ENCODE results near the gene SLC22A15.
"Not testable (repeated sequence)": the region's sequence is repeated elsewhere in the genome, so short reads cannot be mapped to it uniquely, and the experiment has no call there.

SLC22A15 gene

GRCh38 chr1:115976062-115976920 is at the start of gene SLC22A15:
SLC22A15 (plus strand) TSS chr1:115976513; CDS start chr1:115976628, 115 bp downstream.
- DNase-seq: peak; percentile 65

- no peak for DNase-seq
Observed at GRCh38 chr1:115927971-115928370, 48.3 kb upstream of the SLC22A15 start.

- no peak for DNase-seq
Observed at GRCh38 chr1:115929881-115930280, 46.4 kb upstream of the SLC22A15 start.

GRCh38 chr1:115933625-115934024 is 42.7 kb upstream of the SLC22A15 start:
- DNase-seq: no peak

DNA sequence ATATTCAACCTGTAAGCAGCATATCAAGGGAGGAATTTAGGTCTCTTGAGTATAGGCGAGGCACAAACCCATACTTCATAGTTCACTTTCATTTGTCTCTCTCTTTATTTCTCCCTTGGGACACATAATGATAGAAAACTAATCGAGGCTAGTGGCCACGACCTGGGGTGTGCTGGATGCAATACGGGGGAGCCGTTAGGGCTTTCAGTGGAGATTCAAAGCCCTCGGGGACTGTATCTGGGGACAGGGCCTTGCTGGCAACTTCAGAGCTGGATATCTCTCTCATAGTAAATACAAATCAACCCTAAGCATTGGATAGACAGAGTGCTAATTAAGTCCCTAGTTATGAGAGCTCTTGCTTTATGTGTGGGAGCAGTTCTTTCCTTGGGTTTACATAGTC is 36.9 kb upstream of the SLC22A15 start:
- DNase-seq: no peak

- DNase-seq: no peak
Observed at GRCh38 chr1:115946116-115946515, 30.2 kb upstream of the SLC22A15 start.

DNA sequence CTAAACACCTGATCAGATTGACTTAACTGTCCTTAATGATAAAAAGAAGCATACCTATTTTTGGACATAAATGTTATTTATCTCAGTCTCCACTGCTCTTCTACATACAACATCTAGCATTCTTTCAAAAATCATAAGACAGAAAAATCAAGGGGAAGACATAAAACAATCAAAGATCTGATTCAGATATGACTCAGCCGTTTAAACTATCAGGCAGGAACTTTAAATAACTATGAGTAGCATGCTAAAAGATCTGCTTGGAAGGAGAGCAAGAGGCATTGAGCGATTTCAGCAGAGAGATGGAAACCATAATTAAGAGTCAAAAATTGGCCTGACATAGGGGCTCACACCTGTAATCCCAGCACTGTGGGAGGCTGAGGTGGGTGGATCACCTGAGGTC is 27.2 kb upstream of the SLC22A15 start:
- no peak for DNase-seq

DNA sequence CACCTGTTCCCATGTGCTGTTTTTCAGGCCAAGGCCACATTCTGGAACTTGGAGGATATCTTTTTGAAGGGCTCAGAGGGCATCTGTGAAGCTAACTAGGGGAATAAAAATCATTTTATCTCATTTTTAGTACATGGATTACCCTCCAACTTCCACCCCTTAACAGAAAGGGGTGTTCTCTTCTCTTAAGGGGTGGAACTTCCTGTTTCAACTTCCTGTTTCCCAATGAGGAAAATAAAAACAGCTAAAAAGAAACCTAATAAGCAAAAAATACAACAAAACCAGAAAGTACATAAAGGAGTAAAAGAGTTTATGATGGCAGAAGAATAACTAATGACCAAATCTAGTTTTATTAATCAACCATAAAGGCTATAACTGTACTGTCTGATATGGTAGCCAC is 24.8 kb upstream of the SLC22A15 start:
- no peak for DNase-seq

- DNase-seq: no peak
Observed at GRCh38 chr1:115952547-115952946, 23.8 kb upstream of the SLC22A15 start.

DNA sequence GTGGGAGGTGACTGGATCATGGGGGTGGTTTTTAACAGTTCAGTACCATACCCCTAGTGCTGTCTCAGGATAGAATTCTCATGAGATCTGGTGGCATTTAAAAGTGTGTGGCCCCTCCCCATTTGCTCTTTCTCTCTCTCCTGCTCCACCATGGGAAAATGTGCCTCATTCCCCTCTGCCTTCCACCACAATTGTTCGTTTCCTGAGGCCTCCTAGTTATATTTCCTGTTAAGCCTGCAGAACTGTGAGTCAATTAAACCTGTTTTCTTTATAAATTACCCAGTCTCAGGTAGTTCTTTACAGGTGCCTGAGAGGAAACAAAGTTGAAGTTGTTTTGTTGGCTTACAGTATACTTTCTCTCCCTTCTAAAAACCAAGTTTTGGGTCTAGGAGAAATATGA is 23.1 kb upstream of the SLC22A15 start:
- DNase-seq: no peak

DNA sequence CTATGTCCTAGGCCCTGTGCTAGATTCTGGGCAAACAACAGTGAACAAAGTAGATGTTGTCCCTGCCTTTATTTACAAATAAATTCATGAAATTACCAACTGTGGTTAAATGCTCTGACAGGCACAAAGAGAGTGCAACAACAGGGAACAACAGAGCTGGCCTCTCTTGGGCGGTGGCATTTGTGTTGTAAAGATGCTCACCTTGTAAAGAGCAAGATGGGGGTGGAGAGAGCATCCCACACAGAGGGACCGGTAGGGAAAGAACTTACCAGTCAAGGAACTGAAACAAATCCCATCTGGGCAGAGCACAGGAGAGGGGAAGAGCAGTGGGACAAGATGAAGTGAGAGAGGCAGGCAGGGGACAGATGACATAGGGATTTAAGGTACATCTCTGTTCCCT is 21.6 kb upstream of the SLC22A15 start:
- no peak for DNase-seq

GRCh38 chr1:115955228-115955627 is 21.1 kb upstream of the SLC22A15 start:
- no peak for DNase-seq

DNA sequence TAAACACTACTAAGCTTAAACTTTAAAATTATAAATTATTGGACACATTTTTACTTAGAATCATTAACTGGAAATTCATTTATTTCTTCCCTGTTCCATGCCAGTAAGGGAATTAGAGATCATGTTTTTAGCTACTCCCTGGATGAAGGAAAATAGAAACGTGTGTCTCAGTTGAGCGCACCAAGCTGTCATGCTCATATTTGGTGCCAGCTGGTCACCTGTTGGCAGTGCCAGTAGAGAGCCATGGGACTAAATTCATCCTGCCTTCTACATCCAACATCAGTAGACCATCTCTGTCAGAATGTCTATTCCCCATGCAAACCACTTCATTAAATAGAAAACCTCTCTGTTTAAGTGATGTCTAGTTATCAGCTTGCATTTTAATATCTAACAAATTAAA is 17.4 kb upstream of the SLC22A15 start:
- no peak for DNase-seq

- no peak for DNase-seq
Observed at GRCh38 chr1:115969509-115969908, 6.8 kb upstream of the SLC22A15 start.

DNA sequence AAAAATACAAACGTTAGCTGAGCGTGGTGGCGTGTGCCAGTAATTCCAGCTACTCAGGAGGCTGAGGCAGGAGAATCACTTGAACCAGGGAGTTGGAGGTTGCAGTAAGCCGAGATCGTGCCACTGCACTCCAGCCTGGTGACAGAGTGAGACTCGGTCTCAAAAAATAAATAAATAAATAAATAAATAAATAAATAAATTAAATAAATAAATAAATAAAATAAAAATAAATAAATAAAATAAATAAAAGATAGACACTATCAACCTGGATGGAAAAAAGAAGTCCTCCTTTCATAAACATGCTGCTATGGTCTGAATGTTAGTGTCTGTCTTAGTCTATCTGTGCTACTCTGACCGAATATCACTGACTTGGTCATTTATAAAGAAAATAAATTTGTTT is 4.5 kb upstream of the SLC22A15 start:
- not testable (repeated sequence) for DNase-seq

DNA sequence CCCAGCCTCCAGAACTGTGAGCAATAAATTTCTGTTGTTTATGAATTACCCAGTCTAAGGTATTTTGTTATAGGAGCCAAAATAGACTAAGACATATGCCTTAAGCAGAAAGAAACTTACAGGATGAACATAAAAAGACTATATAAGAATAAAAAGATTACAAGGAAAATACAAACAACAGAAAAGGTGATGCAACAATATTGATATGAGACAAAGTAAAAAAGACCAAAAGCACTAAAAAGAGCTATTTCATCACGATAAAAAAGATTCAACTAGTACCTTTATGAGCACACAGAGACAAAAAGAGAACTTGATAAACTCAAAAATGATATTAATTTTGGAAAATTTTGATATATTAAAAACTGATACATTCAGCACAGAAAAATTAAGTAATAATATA is 3.2 kb upstream of the SLC22A15 start:
- no peak for DNase-seq

GRCh38 chr1:115975569-115976061 is 698 bp upstream of the SLC22A15 start:
- no peak for DNase-seq

- DNase-seq: no peak
Observed at GRCh38 chr1:115976921-115977498, 697 bp downstream of the SLC22A15 start.

DNA sequence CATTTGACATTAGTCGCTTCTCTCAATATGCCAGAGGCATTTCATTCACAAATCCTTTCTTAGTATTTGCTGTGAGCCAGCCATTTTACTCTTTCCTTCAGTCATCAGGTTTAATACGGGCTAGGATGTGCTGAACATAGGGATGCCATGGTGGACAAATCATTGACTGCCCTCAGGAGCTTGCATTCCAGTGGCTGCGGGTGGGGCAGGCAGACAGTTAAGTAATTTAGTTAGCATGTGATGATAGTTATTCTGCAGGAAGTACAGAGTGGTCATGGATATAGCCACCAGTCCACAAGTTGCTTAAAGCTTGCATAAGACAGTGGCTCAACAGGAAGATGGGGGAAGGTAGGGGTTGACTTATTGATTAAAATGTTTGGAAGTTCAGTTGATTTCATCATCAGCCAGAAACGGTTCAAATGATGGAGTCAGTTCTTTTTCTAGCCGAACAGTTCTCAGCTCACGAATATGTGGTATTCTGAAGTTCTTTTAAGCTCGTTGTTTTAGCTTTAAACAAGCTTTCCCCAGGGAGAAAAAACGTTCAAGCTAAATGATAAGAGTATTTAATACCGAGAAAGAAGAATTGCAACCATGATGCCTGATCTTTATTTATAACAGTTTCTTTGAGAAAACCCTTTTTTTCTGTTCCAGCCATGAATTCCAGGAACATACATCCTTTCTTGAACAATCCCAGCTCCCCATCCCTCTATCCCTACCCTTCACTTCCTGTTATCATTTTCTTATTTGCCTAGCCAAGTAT is 1.4 kb downstream of the SLC22A15 start:
- no peak for DNase-seq

DNA sequence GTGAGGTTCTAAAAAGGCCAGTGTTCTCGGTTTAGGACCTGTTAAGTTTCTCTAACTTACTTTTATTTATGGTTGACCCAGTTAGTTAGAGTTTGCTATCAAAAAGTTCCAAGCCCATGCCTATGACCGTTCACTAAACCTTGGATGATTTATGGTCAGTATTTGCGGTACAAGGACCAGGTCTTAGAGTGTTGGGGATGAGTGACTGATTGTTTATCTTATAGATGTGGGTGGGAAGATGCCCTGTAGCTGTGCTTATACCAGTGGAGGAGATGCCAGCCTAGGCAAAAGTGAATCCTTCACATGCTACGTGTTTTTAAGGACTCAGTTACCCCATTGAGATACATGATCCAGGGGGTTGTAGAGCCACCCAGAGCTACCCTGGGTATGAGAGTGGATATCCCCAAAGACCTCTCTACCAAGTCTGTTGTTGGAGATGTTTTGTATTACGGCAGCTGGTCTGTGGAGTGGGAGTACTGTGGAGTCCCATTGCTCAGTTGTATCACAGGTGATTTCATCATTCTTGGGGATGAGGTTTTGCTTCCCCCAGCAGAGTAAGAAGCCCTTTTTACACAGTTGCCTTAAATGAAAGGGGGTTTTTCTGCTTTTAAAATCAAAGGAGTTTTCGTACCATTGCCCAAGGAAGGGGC is 2.1 kb downstream of the SLC22A15 start:
- DNase-seq: no peak

GRCh38 chr1:115980156-115980555 is 3.8 kb downstream of the SLC22A15 start:
- DNase-seq: no peak

DNA sequence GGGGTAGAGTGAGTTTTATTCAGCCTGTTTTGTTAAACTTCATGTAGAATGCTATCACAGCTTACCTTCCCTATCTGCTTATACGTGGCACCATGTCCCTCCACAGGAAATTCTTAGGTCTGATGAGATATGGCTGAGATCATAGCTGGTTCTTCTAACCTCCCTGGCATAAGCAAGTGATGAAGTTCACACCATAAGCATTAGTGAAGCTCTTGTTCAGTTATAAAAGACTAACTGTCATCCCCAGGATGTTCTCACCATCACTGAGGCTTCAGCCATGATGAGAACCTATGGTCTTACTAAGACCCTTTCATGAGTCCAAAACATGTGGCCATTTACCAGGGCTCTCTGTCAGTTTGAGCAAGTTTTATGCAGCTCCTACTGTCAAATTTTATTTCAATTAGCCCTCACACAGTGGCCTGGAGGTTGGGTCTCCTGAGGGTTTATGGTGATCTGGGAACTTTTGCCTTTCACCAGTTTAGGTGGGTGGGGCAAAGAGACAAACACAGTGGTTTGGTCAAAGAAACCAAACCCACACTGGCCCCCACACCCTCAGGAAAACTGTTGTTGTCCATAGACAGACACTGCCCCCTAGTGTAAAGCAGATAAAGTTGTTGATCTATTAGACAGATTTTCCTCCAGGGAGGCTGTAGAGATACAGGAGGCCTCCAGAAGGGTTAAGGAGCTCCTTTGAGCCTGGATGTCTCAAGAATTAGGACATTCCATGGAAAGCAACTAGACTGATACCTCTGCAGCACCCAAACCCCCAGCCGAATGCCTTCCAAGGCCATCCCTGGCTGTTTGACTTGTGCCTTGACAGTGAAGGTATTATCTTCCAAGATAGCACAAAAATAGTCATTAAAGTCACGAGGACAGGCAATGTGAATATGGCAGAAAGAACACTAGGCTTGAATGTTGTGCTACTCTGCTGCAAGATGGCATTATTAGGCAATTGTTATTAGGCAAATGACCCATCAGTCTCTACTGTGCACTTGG is 5.0 kb downstream of the SLC22A15 start:
- no peak for DNase-seq
